Measurements from ENCODE around the gene KRTAP23-1.

Gene KRTAP23-1, protein sequence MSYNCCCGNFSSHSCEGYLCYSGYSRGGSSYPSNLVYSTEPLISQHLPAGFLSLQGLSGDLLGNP

DNA sequence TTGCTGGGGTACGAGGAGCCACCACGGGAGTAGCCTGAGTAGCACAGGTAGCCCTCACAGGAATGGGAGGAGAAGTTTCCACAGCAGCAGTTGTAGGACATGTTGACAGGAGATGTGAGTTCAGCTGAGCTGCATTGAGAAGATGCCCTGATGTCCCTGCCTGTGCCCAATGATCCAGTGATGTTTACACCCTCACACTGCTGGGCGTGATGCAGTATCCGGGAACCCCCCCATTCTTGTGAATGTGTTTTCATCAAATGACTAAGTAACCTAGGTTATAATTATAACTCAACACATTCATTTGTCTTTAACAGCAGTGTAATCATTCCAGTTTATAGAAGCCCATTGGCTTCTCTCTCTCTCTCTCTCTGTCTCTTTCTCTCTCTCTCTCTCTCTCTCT is at the start of gene KRTAP23-1:
Gene KRTAP23-1 (minus strand): TSS at position 101 of the 400 bp plus-strand sequence. CDS start 0 bp downstream, at position 101.
- no peak for DNase-seq

DNA sequence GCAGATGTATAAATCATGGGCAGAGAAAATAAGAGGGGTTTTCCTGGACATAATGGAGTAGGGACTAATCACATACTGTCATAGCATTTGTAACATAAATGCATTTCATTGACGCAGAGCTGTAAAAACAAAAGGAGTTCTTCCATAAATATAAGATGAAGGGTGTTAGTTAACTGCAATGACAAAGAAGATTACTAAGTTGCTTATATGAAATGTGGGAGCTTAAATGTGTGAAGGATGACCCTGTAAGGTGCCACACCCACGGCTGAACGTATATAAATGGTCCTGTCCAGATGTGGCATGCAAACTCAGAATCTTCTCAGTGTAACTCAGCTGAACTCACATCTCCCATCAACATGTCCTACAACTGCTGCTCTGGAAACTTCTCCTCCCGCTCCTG is 47.3 kb upstream of the KRTAP23-1 start, which contains the start of gene KRTAP13-1:
Gene KRTAP13-1 (plus strand): TSS at position 301 of the 400 bp plus-strand sequence. CDS start 56 bp downstream, at position 357.
- no peak for DNase-seq

DNA sequence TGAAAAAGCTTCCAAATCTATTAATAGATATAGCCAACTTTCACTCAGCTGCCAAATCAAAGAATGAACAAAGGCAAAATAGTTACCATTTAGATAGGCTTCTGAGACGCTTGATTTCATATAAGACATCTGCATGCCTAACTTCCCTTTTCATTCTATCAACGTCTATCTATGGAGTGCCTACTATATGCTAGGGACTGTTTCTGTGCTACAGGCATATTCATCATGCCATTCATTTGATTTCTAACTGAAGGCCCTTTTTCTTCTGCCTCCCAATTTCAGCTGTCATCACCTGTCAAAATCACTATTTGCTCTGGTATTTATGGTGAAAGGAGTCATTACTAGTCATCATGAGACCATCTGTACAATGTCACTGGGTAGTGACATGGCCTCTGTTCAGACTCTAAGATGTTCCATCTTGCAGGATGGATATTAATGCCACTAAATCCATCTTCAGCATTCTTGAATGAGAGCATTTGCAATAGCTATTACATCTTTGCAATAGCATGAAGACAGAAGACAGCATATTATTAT is 43.2 kb upstream of the KRTAP23-1 start:
- DNase-seq = no peak

DNA sequence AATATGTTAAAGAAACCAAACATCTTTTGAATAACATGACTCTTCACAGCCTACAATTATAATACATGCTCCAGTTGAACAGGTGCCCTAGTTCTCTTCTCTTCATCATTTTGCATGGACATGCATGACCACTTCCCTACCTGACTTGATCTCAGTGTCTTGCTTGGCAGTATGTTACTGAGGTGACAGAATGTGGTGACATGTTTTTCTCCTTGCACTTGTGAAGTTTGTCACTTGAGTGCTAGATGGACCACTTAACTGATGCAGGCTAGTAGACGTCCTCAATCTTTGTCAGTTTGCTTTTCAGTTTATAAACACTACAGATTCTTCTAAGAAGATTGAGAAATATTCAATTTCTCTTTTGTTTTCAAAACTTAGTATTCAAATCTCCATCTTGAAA is 33.8 kb upstream of the KRTAP23-1 start:
- no peak for DNase-seq

DNA sequence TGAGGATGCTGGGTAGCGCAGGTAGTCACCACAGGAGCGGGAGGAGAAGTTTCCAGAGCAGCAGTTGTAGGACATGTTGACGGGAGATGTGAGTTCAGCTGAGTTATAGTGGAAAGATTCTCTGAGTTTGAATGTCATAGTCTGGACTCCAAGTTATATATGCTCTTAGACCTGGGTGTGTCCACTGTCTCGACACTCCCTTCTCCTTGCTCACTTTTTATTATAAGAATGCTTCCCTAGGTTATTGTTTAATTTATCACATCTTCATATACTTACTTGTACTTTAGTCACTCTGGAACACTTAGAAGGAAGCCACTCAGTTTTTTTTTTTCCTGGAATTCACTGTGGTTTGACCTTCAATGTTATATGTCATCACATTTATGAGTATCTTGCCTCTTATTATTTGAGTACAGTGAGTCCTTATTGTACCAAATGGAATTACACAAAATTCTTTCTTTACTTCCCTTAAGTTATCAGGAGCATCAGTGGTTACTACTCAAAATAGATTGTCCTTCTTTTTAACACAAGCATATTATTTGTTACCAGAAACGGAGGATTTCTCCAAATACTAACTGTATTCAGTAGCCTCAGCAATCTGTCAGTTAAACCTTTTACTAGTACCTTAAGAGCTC is 23.8 kb upstream of the KRTAP23-1 start, which contains the start of gene KRTAP13-2:
Gene KRTAP13-2 (minus strand): TSS at position 133 of the 632 bp plus-strand sequence. CDS start 58 bp downstream, at position 75.
- DNase-seq = no peak

DNA sequence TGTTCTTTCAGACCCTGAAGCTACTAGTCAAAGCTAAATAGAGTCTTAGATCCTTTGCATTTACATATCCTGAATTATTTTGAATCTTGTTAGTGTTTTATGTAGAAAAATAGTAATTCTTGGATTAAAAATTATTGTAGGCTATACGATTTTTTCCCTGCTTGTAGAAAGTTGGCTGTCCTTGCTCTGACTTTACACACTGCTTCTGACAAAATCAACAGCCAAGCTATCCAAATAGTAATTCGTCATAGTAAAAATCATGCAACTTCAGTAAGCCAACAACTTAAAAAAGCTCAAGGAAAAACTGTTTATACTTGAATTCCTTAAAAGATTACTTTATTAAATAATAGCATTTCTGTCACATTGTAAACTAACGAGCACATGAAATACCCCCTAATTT is 7.5 kb upstream of the KRTAP23-1 start:
- DNase-seq = no peak

DNA sequence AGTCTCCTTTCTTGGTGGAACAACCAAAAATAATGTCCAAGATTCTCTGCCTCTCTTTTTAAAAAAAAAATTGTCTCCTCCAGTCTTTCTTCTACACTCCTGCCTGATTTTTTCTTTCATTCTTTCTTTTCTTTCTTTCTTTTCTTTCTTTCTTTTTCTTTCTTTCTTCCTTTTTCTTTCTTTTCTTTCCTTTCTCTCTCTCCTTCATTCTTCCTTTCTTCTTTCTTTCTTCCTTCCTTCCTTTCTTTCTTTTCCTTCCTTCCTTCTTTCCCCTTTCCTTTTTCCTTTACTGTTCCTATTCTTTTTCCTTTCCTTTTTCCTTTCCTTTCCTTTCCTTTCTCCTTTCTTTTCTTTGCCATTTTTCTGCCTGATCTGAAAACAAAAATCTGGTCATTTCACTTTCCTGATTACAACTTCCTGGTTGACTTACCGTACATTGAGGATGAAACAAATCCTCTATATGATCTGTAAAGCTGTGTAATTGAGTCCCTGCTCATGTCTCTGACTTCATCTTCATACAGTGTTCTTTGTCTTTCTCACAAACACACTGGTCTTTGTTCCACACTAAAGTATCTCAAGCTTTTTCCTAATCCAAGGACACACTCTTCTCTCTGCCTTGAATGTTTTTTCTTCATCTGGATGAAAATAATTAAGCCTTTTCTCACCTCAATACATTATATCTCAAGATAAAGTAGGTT is 6.1 kb upstream of the KRTAP23-1 start:
- DNase-seq = no peak

DNA sequence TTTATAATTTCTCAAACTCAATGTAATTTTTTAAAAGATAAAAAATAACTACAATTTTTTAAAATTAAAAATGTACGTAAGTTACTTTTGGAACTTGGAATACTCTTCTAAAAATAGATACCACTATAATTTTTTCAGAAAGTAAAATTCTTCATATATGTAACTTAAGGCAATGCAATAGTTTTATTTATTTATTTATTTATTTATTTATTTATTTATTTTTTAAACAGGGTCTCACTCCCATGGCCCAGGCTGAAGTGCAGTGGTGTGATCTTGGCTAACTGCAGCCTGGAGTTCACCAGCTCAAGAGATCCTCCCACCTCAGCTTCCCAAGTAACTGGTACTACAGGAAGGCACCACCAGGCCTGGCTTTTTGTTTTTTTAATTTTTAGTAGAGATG is 3.1 kb upstream of the KRTAP23-1 start:
- DNase-seq = no peak

DNA sequence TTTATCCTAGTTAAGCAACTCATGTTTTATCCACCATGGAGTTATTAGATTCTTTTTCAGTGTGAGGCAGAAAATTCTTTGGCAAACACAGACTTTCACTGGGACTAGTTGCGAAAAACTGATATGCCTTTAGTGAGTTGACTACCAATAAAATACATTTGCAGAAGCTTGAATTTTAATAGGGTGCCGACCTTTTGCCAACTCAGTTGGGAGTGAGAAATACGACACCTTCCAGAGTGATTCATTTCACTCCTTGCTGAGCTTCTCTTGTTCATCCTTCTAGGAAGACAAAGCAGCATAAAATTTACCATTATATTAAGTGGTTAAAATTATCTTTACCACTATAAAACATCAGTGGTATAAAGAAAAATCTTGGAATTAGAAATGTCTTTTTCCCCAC is 1.2 kb upstream of the KRTAP23-1 start:
- DNase-seq = no peak

DNA sequence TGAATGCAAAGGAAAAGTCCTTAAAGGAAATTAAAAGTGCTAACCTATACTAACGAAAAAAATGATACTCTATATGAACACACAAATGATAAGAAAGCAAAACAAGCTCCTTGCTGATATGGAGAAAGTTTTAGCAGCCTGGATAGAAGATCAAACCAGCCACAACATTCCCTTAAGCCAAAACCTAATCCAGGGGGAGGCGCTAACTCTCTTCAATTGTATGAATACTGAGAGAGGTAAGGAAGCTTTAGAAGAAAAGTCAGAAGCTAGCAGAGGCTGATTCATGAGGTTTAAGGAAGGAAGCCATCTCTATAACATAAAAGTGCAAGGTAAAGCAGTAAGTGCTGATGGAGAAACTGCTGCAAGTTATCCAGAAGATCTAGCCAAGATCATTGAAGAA is 3.4 kb downstream of the KRTAP23-1 start:
- no peak for DNase-seq

DNA sequence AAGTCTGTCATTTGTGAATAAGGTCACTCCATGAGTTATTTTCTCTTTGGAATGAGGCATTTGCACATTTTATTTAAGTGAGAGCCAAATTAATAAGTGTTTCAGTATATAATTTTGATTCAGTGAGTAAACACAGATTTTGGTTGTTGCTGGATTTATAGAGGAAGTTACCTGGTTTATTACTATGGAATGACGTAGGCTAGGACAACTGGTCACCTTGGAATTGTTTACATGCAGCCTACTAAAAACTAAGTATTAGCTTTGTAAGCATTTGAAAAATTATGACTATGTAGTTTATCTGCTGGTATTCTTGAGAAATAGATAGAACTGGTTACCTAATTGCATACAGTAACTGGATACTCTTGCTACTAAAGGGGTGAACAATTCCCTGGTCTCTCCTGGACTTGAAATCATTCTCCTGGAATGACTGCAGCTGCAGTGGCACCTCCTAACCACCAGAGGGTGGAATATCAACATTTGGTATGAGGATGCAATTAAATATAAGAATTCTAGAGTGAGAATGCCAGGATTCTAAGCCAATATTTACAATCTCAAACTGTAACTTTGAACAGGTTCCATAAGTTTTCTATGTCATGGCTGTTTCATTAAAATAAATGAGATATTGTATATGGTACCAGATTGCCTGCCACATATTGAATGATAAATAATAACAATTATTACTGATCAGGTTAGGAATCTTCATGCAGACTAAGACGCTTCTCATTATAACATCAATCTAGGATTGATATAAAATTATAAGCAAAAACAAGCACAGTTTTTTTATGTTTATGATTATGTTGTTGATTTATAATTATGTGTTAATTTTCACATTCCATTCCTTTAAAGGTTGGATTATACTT is 7.5 kb downstream of the KRTAP23-1 start:
- DNase-seq = peak; percentile 29

DNA sequence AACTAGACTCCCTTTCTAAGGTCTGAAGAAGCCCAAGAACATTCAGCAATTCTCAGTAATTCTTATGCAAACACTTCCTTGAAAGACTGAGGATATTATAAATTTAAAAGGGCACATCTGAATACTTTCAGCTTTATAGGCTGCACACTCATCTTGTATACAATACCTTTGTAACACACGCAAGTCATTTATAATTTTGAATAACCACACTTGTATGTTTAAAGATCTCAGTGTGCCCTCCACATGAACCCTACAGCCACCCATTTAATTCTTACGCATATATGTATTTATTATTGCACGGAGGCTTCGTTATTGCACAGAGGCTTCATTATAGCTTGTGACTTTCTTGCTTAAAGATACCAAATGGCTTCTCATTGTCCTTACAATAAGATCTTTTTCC is 9.7 kb downstream of the KRTAP23-1 start:
- no peak for DNase-seq

DNA sequence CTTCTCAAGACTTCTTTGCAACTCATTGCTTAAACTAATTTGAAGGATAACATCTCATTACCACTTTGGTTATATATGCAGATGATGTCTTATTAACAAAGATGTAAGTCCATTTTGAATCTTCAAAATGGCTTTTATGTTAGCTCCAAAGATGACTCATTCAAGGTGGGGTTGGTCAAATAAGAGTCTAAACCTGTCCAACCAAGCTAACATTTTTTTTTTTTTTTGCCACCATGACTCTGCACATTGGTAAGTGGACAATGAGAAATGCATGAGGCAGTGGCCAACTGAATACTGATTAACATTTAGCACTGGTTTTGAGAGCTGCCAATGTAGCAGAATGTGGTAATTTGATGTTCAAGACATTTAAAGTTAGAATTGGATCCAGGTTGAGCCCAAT is 10.6 kb downstream of the KRTAP23-1 start:
- DNase-seq = no peak

DNA sequence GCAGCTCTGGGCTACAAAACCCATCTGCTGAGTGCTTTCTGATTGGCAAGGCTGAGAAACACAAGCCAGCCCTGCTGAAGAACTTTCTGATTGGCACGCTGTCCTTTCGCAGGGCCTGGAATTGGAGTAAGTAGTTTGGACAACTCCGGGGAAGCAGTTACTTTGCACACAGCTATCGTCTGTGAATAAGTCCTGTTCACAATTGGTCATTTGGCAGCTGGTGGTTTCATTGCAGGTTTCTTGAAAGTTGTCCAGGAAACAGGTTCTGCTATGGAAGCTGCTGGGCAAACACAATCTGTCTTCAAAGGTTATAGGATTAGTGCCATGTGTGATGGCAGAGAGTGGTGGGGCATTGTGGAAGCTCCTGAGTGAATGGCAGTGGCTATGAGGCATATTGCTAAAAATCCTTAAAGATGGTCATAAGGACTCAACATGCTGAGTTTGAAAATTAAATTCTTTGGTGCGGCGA is 11.1 kb downstream of the KRTAP23-1 start, which contains the start of gene KRTAP27-1:
Gene KRTAP27-1 (minus strand): TSS at position 419 of the 469 bp plus-strand sequence. CDS start 26 bp downstream, at position 393.
- DNase-seq = no peak

DNA sequence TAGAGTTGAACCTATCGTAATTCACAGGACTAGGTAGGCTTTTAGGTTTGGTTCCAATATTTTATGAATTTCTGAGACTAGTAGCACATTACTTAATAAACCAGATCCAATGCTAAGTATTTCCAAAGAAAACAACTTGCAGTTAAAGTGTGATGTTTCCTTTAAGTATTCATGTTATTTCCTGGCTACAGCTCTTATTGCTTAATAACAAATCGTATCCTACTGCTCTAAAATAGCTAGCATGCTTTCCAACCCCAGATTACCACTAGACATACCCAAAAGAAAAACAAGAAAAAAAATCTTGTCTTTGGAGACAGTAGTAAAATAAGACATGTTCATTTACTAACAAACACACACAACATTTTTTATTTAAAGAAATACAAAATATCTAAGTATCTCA is 11.8 kb downstream of the KRTAP23-1 start:
- no peak for DNase-seq

DNA sequence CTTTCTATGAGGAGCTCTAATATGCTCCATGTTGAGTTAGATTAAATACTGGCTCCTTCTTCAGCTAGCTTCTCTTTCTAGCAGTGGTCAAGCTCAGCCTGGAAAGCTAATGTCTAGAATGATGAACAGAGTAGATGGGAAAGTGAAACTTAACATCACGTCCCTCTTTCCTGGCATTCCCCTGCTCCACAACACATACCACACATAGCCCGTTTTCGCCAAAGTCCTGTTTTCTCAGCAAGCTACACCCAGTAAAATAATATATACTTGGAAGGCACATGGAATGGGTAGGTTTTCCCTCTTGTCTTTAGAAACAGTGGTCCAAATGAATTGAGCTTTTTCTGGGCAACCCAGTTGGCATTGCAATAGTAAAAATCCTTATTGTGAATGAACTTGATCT is 14.7 kb downstream of the KRTAP23-1 start:
- DNase-seq = no peak

DNA sequence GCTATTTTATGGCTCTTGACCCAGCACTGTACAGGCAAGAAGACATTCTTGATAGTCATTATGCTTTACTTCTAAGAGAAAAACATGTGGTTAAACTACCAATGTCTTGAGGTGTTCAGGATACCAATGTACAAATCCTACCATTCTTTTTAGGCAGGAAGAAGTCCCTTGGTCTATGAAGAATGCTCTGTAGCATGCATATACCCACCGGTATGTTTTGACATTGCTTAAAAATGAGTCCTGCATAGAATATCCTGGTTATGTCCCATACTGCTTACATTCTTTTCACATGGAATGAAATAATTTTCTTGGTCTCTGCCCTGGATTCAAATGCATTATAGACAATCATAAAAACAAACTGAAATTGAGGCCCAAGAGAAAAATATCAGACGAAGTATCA is 15.7 kb downstream of the KRTAP23-1 start:
- DNase-seq = no peak

DNA sequence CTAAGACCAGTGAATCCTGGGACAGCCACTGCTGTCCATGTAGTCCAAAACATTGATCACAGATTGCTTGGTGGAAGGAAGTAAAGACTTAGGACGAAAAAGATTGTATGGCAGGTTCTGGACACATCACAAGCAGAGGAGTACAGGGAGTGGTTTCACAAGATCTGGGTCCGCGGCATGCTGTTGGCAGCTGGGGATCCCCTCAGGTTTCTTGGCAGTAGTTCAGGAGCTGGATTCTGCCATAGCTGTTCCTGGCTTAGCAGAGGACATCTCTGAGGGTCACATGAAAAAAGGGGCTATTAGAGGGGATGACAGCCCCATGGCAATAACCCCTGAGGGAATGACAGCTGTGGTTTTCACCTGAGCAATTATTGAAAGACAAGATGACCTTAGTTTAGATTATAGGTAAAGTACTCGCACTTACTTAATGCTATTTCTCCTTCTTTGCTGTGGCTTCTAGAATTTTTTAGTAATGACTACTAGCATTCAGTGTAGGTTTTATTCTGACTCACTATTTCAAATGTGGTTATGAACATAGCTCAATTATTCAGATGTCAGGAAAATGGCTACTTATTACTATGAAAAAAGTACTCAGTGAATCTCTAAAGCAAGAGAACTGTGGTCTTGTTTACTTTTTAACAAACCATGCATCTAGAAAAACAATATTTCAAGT is 19.1 kb downstream of the KRTAP23-1 start:
- no peak for DNase-seq

DNA sequence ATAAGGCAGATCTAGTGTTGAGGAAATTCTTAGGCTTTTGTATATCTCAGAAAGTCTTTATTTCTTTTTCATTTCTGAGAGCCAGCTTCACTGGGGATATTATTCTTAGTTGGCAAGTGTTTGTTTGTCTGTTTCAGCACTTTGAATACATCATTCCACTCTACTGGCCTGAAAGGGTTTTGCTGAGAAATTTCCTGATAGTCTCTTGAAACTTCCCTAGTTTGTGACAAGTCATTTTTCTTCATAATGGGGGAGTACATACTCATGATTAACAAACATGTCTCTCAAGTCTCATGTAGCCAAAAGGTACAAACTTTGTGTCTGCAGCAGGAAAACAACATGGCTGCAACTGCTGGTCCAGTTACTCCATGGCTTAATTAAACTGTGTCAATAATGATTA is 22.0 kb downstream of the KRTAP23-1 start:
- DNase-seq = no peak

DNA sequence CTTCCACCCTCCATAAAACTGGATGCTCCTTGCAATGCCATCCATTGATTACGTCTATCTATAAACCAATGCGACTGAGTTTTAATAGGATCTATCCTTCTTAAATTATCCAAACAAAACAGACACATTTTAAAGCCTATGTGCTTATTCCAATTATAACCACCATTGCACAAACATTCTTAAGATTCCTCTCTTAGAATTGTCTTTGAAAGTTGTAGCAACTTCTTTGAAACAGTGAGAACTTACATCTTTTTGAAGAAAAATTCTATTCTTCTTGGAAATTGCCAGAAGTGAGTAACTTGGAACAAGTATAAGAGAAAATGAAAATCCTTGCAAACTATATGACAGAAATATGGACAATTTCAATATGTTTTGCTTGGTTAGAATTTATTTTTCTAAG is 28.2 kb downstream of the KRTAP23-1 start, which contains the start of gene KRTAP26-1:
Gene KRTAP26-1 (minus strand): TSS at position 101 of the 400 bp plus-strand sequence. CDS start 280 bp downstream, outside the sequence.
- DNase-seq = no peak

DNA sequence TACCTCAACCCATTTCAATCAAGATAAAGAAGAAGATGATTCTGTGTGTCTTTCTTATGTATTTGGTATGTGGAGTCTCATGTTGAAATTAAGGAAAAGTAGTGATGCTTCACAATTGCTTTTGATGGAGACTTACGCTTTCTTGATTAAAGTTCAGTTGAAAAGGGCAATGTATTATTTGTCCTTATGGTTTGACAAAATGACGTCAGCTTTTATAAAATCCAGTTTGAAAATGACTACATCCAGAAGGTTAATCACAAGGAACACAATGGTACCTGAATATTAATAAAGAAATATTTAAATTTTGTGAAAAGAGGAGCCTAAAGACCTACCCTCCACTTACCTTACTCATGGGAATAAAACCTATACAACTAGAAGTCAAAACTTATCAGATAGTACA is 32.7 kb downstream of the KRTAP23-1 start:
- DNase-seq = no peak

DNA sequence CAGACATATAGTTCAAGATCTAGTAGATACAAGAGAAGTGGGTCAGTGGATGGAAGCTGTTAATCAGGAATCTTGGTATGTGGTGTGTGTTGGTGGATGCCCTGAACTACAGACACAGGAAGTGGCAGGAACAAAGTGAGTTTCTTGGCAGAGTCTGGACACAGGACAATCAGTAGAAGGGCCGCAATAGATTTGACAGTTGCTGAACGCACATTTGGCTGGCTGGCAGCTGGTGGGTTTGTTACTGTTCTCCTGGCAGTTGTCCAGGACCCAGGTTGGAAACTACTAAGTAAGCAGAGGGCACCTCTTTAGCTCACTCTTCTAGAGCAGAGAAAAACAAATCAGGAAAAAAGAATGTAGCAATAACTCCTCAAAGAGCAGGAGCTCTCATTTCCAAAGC is 41.5 kb downstream of the KRTAP23-1 start:
- no peak for DNase-seq

Data from stimulated activated CD4-positive, alpha-beta T cell treated with anti-CD3 and anti-CD28 coated beads, Interleukin-4, amount 100 ng/mL, for 24 hours (primary cell).